Nephron (organoid): Measurements from ENCODE around the gene ERBIN.
"Not testable (repeated sequence)": the region's sequence is repeated elsewhere in the genome, so short reads cannot be mapped to it uniquely, and the experiment has no call there.

Experiments
- H3K27ac Mint-ChIP-seq, 3 experiments: 2 replicates each; pipeline ENCODE4 v1.8.0; 2020; ENCODE audit warnings: mixed read lengths in 3 of 3, mild to moderate bottlenecking in 2 of 3, moderate library complexity in 1 of 3
- H3K27me3 Mint-ChIP-seq: 2 replicates; pipeline ENCODE4 v1.8.0; 2021; ENCODE audit warnings: low read depth, mild to moderate bottlenecking, moderate library complexity, mixed read lengths
- H3K36me3 Mint-ChIP-seq: 2 replicates; pipeline ENCODE4 v1.8.0; 2020; ENCODE audit warnings: low read depth, mixed read lengths
- H3K4me1 Mint-ChIP-seq: 2 replicates; pipeline ENCODE4 v1.8.0; 2020; ENCODE audit warnings: mixed read lengths
- H3K4me3 Mint-ChIP-seq, 3 experiments: 2 replicates each; pipeline ENCODE4 v1.8.0; 2020; ENCODE audit warnings: mild to moderate bottlenecking in 3 of 3, mixed read lengths in 3 of 3, moderate library complexity in 2 of 3
- H3K9me3 Mint-ChIP-seq: 2 replicates; pipeline ENCODE4 v1.8.0; 2020; ENCODE audit warnings: mixed read lengths
- CTCF ChIP-seq, 3 experiments: fragments of 200-600 bp; sonication (generic); IDR thresholded peaks; one replicate each; pipeline ENCODE4 v1.5.0; 2021; ENCODE audit warnings: antibody characterized with exemption in 3 of 3; ENCODE audit not compliant: unreplicated experiment in 3 of 3

The ERBIN gene

DNA sequence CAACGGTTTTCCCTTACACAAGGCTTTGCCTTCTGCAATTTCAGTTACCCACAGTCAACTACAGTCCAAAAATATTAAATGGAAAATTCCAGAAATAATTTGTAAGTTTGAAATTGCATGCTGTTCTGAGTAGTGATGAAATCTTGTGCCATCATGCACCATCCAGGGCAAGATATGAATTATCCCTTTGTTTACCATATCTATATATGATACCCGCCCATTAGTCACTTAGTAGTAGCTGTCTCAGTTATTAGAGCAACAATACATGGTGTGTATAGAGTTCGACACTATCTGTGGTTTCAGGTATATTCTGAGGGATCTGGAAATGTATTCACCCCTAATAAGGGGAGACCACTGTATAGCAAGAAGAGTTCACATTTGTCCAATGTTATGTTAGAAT is 29.4 kb downstream of the ERBIN start:
- H3K9me3 Mint-ChIP-seq = peaks cover 7% of the 10 kb centered on the region
- peaks cover 67% of the 10 kb centered on the region for H3K36me3 Mint-ChIP-seq

DNA sequence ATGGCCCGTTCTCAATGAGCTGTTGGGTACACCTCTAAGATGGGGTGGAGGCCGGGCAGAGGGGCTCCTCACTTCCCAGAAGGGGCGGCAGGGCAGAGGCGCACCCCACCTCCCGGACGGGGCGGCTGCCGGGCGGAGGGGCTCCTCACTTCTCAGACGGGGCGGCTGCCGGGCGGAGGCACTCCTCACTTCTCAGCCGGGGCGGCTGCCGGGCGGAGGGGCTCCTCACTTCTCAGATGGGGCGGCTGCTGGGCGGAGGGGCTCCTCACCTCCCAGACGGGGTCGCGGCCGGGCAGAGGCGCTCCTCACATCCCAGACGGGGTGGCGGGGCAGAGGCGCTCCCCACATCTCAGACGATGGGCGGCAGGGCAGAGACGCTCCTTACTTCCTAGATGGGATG is 31.3 kb downstream of the ERBIN start:
- H3K9me3 Mint-ChIP-seq, H3K27me3 Mint-ChIP-seq, H3K4me3 Mint-ChIP-seq, H3K27ac Mint-ChIP-seq: not testable (repeated sequence)
- Mint-ChIP-seq H3K36me3 (peaks cover 66% of the 10 kb centered on the region), H3K4me1 (peaks cover 16% of the 10 kb centered on the region)

More for the DNA sequence above, 29.4 kb downstream of the ERBIN start:
- TF ChIP-seq CTCF (IDR thresholded peaks at IDR 0.05; ENCODE audit: unreplicated experiment in 3 of 3) = no peak
- Mint-ChIP-seq H3K27ac (peak overlapping the region in 1 of 3 experiments; percentile 4), H3K4me1 (peaks cover 7% of the 10 kb centered on the region), H3K27me3 (no peaks in the 10 kb centered on the region), H3K4me3 (no peak overlapping the region)

DNA sequence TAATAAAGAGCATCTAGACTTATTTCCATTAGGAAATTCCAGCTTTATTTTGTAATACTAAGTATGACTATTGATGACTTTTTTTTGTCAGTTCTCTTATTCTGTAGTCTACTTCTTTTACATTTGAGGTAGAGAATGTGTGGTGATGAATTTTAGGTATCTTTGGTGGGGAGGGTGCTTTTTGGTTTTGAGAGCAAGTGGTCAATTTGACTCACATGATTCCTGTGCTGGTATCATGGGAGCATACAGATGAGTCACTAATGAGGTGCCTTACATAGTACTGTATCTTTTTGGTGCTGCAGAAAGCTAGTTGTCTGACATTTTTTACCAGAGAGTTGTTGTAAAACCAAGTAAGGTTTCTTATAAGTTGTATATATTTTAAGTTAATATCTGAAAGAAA is 35.3 kb downstream of the ERBIN start:
- Mint-ChIP-seq H3K9me3 (peaks cover 7% of the 10 kb centered on the region), H3K4me1 (peaks cover 9% of the 10 kb centered on the region), H3K27ac (no peak overlapping the region), H3K4me3 (no peak overlapping the region), H3K27me3 (no peaks in the 10 kb centered on the region), H3K36me3 (peaks cover 64% of the 10 kb centered on the region)
- TF ChIP-seq CTCF (IDR thresholded peaks at IDR 0.05; ENCODE audit: unreplicated experiment in 3 of 3) = no peak

DNA sequence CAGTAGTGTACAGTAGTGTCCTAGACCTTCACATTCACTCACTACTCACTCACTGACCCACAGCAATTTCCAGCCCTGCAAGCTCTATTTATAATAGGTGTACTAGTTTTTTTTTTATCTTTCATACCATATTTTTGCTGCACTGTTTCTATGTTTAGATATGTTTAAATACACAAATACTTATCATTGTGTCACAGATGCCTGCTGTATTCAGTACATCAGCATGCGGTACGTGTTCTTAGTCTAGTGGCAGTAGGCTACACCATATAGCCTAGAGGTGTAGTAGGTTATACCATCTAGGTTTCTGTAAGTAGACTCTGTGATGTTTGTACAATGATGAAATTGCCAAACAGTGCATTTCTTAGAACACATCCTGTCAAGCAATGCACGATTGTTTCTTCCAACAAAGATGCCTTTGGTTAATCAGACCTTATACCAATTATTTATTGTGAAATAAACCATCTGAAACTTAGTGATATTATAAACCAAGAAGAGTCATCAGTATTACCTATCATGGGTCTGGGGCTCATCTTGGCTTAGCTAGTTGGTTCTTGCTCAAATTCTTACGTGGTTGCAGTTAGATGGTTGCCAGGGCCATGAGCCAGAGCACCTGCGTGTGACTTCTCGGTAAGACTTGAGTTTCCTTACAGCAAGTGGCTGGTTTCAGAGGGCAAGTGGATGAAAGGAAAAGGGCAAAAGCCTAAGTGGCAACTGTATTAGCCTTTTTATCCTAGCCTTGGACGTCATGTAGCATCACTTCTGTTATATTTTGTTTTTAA is 41.1 kb downstream of the ERBIN start:
- Mint-ChIP-seq H3K27me3 (no peaks in the 10 kb centered on the region), H3K27ac (no peak overlapping the region), H3K4me3 (no peak overlapping the region), H3K9me3 (peaks cover 7% of the 10 kb centered on the region), H3K4me1 (peaks cover 29% of the 10 kb centered on the region), H3K36me3 (peaks cover 43% of the 10 kb centered on the region)
- no peak for TF ChIP-seq CTCF (IDR thresholded peaks at IDR 0.05; ENCODE audit: unreplicated experiment in 3 of 3)

- H3K4me3 Mint-ChIP-seq = no peak overlapping the region
- TF ChIP-seq CTCF (IDR thresholded peaks at IDR 0.05; ENCODE audit: unreplicated experiment in 3 of 3) = no peak
- H3K36me3 Mint-ChIP-seq = peaks cover 53% of the 10 kb centered on the region
- H3K9me3 Mint-ChIP-seq = peaks cover 11% of the 10 kb centered on the region
- no peaks in the 10 kb centered on the region for H3K27me3 Mint-ChIP-seq
- H3K27ac Mint-ChIP-seq = peak overlapping the region; percentile 24 to 42 (median 27)
- H3K4me1 Mint-ChIP-seq = peaks cover 29% of the 10 kb centered on the region
These were observed 43.4 kb downstream of the ERBIN start for GRCh38 chr5:65969539-65970393.

- no peak for TF ChIP-seq CTCF (IDR thresholded peaks at IDR 0.05; ENCODE audit: unreplicated experiment in 3 of 3)
- peaks cover 29% of the 10 kb centered on the region for H3K4me1 Mint-ChIP-seq
- H3K27me3 Mint-ChIP-seq = no peaks in the 10 kb centered on the region
These were observed 44.3 kb downstream of the ERBIN start for GRCh38 chr5:65970481-65971367.

More at GRCh38 chr5:65970481-65971367, 44.3 kb downstream of the ERBIN start:
- Mint-ChIP-seq H3K9me3 (peaks cover 13% of the 10 kb centered on the region), H3K4me3 (no peak overlapping the region), H3K36me3 (peaks cover 52% of the 10 kb centered on the region), H3K27ac (peak overlapping the region; percentile 24 to 40 (median 27))
